ENCODE data around the gene PEAK3. TPM values are rescaled to one million over a fixed set of nuclear protein-coding genes. Genes with fewer than 3 reads are reported as not detected.

PEAK3 gene
- total and polyA plus RNA-seq, 9 of the 15 experiments (the other 6 are each of a cell fraction or from before 2014, with no cell fraction given) = 0.07 to 0.40 TPM; not detected in 7

GRCh38 chr19:2273356-2274184 lies 8.4 kb downstream of the PEAK3 start (continued):
- TF ChIP-seq ZNF75A (CRISPR knock-in tag; IDR thresholded peaks at IDR 0.05) (no peak), NCOR1 (IDR thresholded peaks at IDR 0.05) (peak; percentile 62), KAT2B (IDR thresholded peaks at IDR 0.05; ENCODE audit: low read depth, low read length) (no peak), HDAC3 (IDR thresholded peaks at IDR 0.05; ENCODE audit: borderline replicate concordance, partially characterized antibody) (no peak), ZNF12 (CRISPR knock-in tag; IDR thresholded peaks at IDR 0.05) (no peak), ZNF696 (CRISPR knock-in tag; conservative IDR thresholded peaks at IDR 0.05) (no peak), KAT7 (CRISPR knock-in tag; IDR thresholded peaks at IDR 0.05; ENCODE audit: borderline replicate concordance) (no peak), SIRT6 (IDR thresholded peaks at IDR 0.05; ENCODE audit: low read depth, low read length) (no peak), ZNF57 (CRISPR knock-in tag; IDR thresholded peaks at IDR 0.05) (no peak), E2F3 (CRISPR knock-in tag; IDR thresholded peaks at IDR 0.05) (no peak), ZNF717 (CRISPR knock-in tag; IDR thresholded peaks at IDR 0.05) (no peak), C11orf30 (IDR thresholded peaks at IDR 0.05; ENCODE audit: low read depth) (0 out of 2 replicates have a peak, but pooled peaks have one; percentile 26), HBP1 (CRISPR knock-in tag; IDR thresholded peaks at IDR 0.05) (no peak), POLR3A (IDR thresholded peaks at IDR 0.05; ENCODE audit: borderline replicate concordance, extremely low read depth, insufficient read depth, insufficient read length) (no peak), TCFL5 (CRISPR knock-in tag; conservative IDR thresholded peaks at IDR 0.05) (no peak), HDAC1 (IDR thresholded peaks at IDR 0.05) (peak in 1 of 2 experiments; percentile 67; a peak in 1 of 4 replicates), HIVEP1 (CRISPR knock-in tag; IDR thresholded peaks at IDR 0.05) (no peak), BRCA1 (IDR thresholded peaks at IDR 0.05) (no peak), BRCA1 (CRISPR knock-in tag; IDR thresholded peaks at IDR 0.05) (no peak), NFXL1 (CRISPR knock-in tag; IDR thresholded peaks at IDR 0.05) (no peak; the same call in 1 of the 2 replicates), HNRNPK (IDR thresholded peaks at IDR 0.05; ENCODE audit: low read depth, low read length, poor library complexity, severe bottlenecking) (no peak), E2F6 (IDR thresholded peaks at IDR 0.05; ENCODE audit: borderline replicate concordance in 1 of 2, extremely low read depth in 1 of 2, insufficient read depth in 1 of 2, insufficient read length in 1 of 2, low read depth in 1 of 2, low read length in 1 of 2, poor library complexity in 1 of 2, severe bottlenecking in 1 of 2) (no peak), DACH1 (IDR thresholded peaks at IDR 0.05; ENCODE audit: partially characterized antibody) (no peak), CBX1 (IDR thresholded peaks at IDR 0.05; ENCODE audit: low read depth) (peak; percentile 85)
